SK-N-SH (cell line): ENCODE measurements around the gene ZNF32. TPM values are rescaled to one million over a fixed set of nuclear protein-coding genes. Genes with fewer than 3 reads are reported as not detected.

Source experiments
- CTCF ChIA-PET: fragments of 300-600, 350-600 bp; formaldehyde crosslinking; extraction: SDS; loops from one replicate; lab custom pipeline; 2021; lab: Yijun Ruan, JAX
- POLR2A ChIA-PET: fragments of 350-600 bp; sonication (Branson Sonifier 250); formaldehyde crosslinking; extraction: SDS; loops from one replicate; lab custom pipeline; 2020; ENCODE audit warnings: antibody characterized with exemption, inconsistent platforms; lab: Yijun Ruan, JAX
- DNase-seq: peaks from one replicate; pipeline ENCODE4 v3.0.0; 2012
- H2AFZ ChIP-seq: fragments of 200-600 bp; sonication (generic); 2 replicates; pipeline ENCODE4 v1.8.1; 2016; ENCODE audit warnings: antibody characterized with exemption, mild to moderate bottlenecking, low read depth
- H3F3A ChIP-seq: fragments of 200-600 bp; sonication (generic); replicated peaks from 2 replicates; pipeline ENCODE3; 2016; ENCODE audit warnings: antibody characterized with exemption, mild to moderate bottlenecking; ENCODE audit not compliant: insufficient read depth
- H3K27ac ChIP-seq, 2 experiments: fragments of 200-500 bp in 1 of 2; fragments of 200-600 bp in 1 of 2; sonication (Bioruptor generic) in 1 of 2; sonication (generic), shearing (Covaris generic) in 1 of 2; 2 replicates each; pipeline versions ENCODE4 v1.5.1 to v1.6.1; 2014 to 2016; ENCODE audit warnings: low read depth in 2 of 2, inconsistent platforms in 1 of 2, low read length in 1 of 2, mild to moderate bottlenecking in 1 of 2, mixed read lengths in 1 of 2
- H3K27me3 ChIP-seq: fragments of 200-600 bp; sonication (generic), shearing (Covaris generic); 2 replicates; pipeline ENCODE4 v1.6.1; 2016; ENCODE audit warnings: mixed run types; ENCODE audit not compliant: insufficient read depth
- H3K36me3 ChIP-seq, 2 experiments: fragments of 200-500 bp in 1 of 2; fragments of 200-600 bp in 1 of 2; sonication (Bioruptor generic) in 1 of 2; sonication (generic) in 1 of 2; replicated peaks in 1 of 2; 2 replicates each; pipeline versions ENCODE3 to v1.5.1; 2014 to 2016; ENCODE audit warnings: low read length in 1 of 2, mild to moderate bottlenecking in 1 of 2; ENCODE audit not compliant: insufficient read depth in 2 of 2, control insufficient read depth in 1 of 2
- H3K4me1 ChIP-seq, 2 experiments: fragments of 200-500 bp in 1 of 2; fragments of 200-600 bp in 1 of 2; sonication (Bioruptor generic) in 1 of 2; sonication (generic), shearing (Covaris generic) in 1 of 2; 2 replicates each; pipeline versions ENCODE4 v1.5.1 to v1.6.1; 2014 to 2016; ENCODE audit warnings: low read depth in 1 of 2, low read length in 1 of 2, mixed run types in 1 of 2; ENCODE audit not compliant: insufficient read depth in 2 of 2, control insufficient read depth in 1 of 2
- H3K4me2 ChIP-seq: fragments of 200-600 bp; sonication (generic), shearing (Covaris generic); 2 replicates; pipeline ENCODE4 v1.6.1; 2017; ENCODE audit warnings: mixed run types
- H3K4me3 ChIP-seq, 2 experiments: fragments of 200-500 bp in 1 of 2; fragments of 200-600 bp in 1 of 2; sonication (Bioruptor generic) in 1 of 2; sonication (generic), shearing (Covaris generic) in 1 of 2; 2 replicates each; pipeline versions ENCODE4 v1.5.1 to v1.8.1; 2014 to 2016; ENCODE audit warnings: low read depth in 2 of 2, inconsistent platforms in 1 of 2, low read length in 1 of 2, mild to moderate bottlenecking in 1 of 2, mixed read lengths in 1 of 2, moderate library complexity in 1 of 2
- H3K79me2 ChIP-seq: fragments of 200-600 bp; sonication (generic); 2 replicates; pipeline ENCODE4 v1.8.1; 2017; ENCODE audit warnings: mild to moderate bottlenecking; ENCODE audit not compliant: insufficient read depth
- H3K9ac ChIP-seq: fragments of 200-600 bp; sonication (generic); 2 replicates; pipeline ENCODE4 v1.6.1; 2017; ENCODE audit warnings: mixed run types
- H3K9me2 ChIP-seq: fragments of 200-600 bp; sonication (generic); 2 replicates; pipeline ENCODE4 v1.6.1; 2017; ENCODE audit warnings: mixed run types
- H3K9me3 ChIP-seq: fragments of 200-600 bp; sonication (generic); 2 replicates; pipeline ENCODE4 v1.6.1; 2017; ENCODE audit warnings: mixed run types, mild to moderate bottlenecking, moderate library complexity
- H4K20me1 ChIP-seq: fragments of 200-600 bp; sonication (generic); 2 replicates; pipeline ENCODE4 v1.6.1; 2017; ENCODE audit warnings: mild to moderate bottlenecking, mixed run types; ENCODE audit not compliant: insufficient read depth
- CHD2 ChIP-seq: fragments of 150-350 bp; IDR thresholded peaks from 2 replicates; pipeline ENCODE4 v1.6.1; 2018; ENCODE audit warnings: low read length; ENCODE audit not compliant: partially characterized antibody
- ELF1 ChIP-seq: IDR thresholded peaks from 2 replicates; pipeline ENCODE4 v1.4.0; 2012
- GABPA ChIP-seq: IDR thresholded peaks from 2 replicates; pipeline ENCODE4 v1.4.0; 2012; ENCODE audit warnings: low read depth, mild to moderate bottlenecking
- GATA2 ChIP-seq: sonication (generic); formaldehyde crosslinking; IDR thresholded peaks from 2 replicates; pipeline ENCODE4 v1.5.0; 2020; ENCODE audit warnings: mild to moderate bottlenecking, missing genetic modification reagents
- JUND ChIP-seq: IDR thresholded peaks from 2 replicates; pipeline ENCODE4 v1.4.0; 2012
- MEF2A ChIP-seq: IDR thresholded peaks from 2 replicates; pipeline ENCODE4 v1.4.0; 2012; ENCODE audit warnings: low read depth, borderline replicate concordance
- NRF1 ChIP-seq: IDR thresholded peaks from 2 replicates; pipeline ENCODE4 v1.6.1; 2012; ENCODE audit warnings: low read depth, mild to moderate bottlenecking, low read length
- POLR2AphosphoS5 ChIP-seq: IDR thresholded peaks from 2 replicates; pipeline ENCODE4 v1.6.1; 2012; ENCODE audit warnings: low read depth, low read length
- RCOR1 ChIP-seq: fragments of 150-350 bp; IDR thresholded peaks from 2 replicates; pipeline ENCODE4 v1.6.1; 2017; ENCODE audit warnings: antibody characterized with exemption, low read length
- RFX5 ChIP-seq: IDR thresholded peaks from 2 replicates; pipeline ENCODE4 v1.6.1; 2012; ENCODE audit warnings: mild to moderate bottlenecking, improper control_type of control experiment, low read length
- SIN3A ChIP-seq: IDR thresholded peaks from 2 replicates; pipeline ENCODE4 v1.6.1; 2012; ENCODE audit warnings: low read depth, mild to moderate bottlenecking, low read length, moderate library complexity, borderline replicate concordance
- SMC3 ChIP-seq: IDR thresholded peaks from 2 replicates; pipeline ENCODE4 v1.6.1; 2012; ENCODE audit warnings: low read depth, low read length, improper control_type of control experiment
- TAF1 ChIP-seq: IDR thresholded peaks from 2 replicates; pipeline ENCODE4 v1.6.1; 2012; ENCODE audit warnings: low read depth, mild to moderate bottlenecking, low read length, moderate library complexity, borderline replicate concordance
- TCF12 ChIP-seq: IDR thresholded peaks from 2 replicates; pipeline ENCODE4 v1.4.0; 2012
- TEAD4 ChIP-seq: IDR thresholded peaks from 2 replicates; pipeline ENCODE4 v1.4.0; 2012; ENCODE audit warnings: mild to moderate bottlenecking, borderline replicate concordance; ENCODE audit not compliant: insufficient read depth
- WGBS: methylation state at CpG from one replicate; pipeline ENCODE4 v1.1.6; 2017; ENCODE audit warnings: low lambda C conversion rate; 5-methylcytosine and 5-hydroxymethylcytosine counted together
- polyA plus RNA-seq, 3 experiments: library from polyadenylated mRNA; depleted of rRNA; stranded (reverse); fragments of >200 nt; gene quantifications; 2 replicates each; pipeline ENCODE4 v1.2.3, GENCODE V29; 2012
- TF ChIP-seq, protein P1 (sequence below): fragments of 150-350 bp; IDR thresholded peaks from 2 replicates; pipeline ENCODE4 v1.6.1; 2017; ENCODE audit warnings: antibody characterized with exemption, low read length, low read depth, borderline replicate concordance
- TF ChIP-seq, protein P2 (sequence below): IDR thresholded peaks from 2 replicates; pipeline ENCODE4; 2012
- TF ChIP-seq, protein P3 (sequence below): fragments of 150-350 bp; IDR thresholded peaks from 2 replicates; pipeline ENCODE4 v1.6.1; 2016; ENCODE audit warnings: mild to moderate bottlenecking, low read depth, low read length
- TF ChIP-seq, protein P4 (sequence below): IDR thresholded peaks from 2 replicates; pipeline ENCODE4 v1.4.0; 2012; ENCODE audit warnings: low read depth
- TF ChIP-seq, protein P5 (sequence below): IDR thresholded peaks from 2 replicates; pipeline ENCODE4 v1.6.1; 2012; ENCODE audit warnings: mild to moderate bottlenecking, low read depth, low read length, moderate library complexity

The ZNF32 gene
- polyA plus RNA-seq, 1 of the 3 experiments (the other 2 are of a cell fraction) = 27.2 TPM

DNA sequence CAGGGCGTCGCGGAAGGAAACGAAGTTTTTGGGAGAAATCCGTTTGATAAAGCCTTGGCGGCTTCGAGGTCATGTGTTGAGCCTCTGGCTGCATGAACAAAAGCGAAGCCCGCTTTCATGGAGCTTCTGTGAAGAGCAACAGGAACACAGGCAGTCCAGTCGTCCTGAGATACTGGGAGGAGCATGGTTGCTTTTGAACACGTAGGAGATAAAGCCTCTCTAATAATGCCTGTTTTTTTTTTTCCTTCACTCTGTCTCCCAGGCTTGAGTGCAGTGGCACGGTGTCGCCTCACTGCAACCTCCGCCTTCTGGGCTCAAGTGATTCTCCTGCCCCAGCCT is 473 bp upstream of the ZNF32 start (continued):
- no peak for TF ChIP-seq POLR2AphosphoS5
- TF ChIP-seq TEAD4 = no peak
- TF ChIP-seq GABPA = no peak

DNA sequence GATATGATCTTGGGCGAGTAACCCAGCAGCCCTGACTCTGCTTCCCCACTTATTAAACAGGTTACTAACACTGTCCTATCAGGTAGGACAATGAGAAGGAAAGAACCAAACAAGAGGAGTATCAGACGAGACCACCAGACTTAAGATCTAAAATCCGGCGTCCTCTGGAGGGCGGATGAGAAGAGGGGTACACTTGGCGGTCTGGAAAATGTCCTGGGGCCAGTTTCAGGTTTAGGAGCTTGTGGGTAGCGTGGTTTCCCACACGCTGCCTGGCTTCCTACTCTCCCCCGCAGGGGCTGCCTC is 635 bp downstream of the ZNF32 start:
- H3K4me3 ChIP-seq = peak overlapping the region; percentile 64 to 79
- no peaks in the 10 kb centered on the region for H3K27me3 ChIP-seq
- no peak for DNase-seq
- H3K4me2 ChIP-seq = peak overlapping the region; percentile 82
- no peaks in the 10 kb centered on the region for H4K20me1 ChIP-seq
- peaks cover 35 to 49% of the 10 kb centered on the region in 2 experiments for H3K36me3 ChIP-seq
- H3K4me1 ChIP-seq = peaks cover 0 to 3% of the 10 kb centered on the region in 2 experiments; a peak in 1 of 4 replicates
- no peak for TF ChIP-seq TAF1
- TF ChIP-seq GATA2 (CRISPR knock-in tag) = no peak
- H2AFZ ChIP-seq = peak overlapping the region; percentile 96
- ChIA-PET CTCF (no interaction called here), POLR2A (interaction anchor here (2.9 kb wide), 1 partner anchor 42 kb away, joined by 11 read pairs; the partner anchor contains the start of gene ZNF485)
- no peaks in the 10 kb centered on the region for H3K9me2 ChIP-seq
- H3K9me3 ChIP-seq = peaks cover 24% of the 10 kb centered on the region; the same call in 1 of the 2 replicates
- H3K79me2 ChIP-seq = peaks cover 8% of the 10 kb centered on the region; the same call in 1 of the 2 replicates
- peak overlapping the region in 1 of 2 experiments; percentile 76; a peak in 1 of 4 replicates for H3K27ac ChIP-seq
- H3F3A ChIP-seq = peaks cover 4% of the 10 kb centered on the region
- peak overlapping the region; percentile 84; the same call in 1 of the 2 replicates for H3K9ac ChIP-seq
- 63% methylated on average over 9 of the region's 9 CpGs for WGBS

DNA sequence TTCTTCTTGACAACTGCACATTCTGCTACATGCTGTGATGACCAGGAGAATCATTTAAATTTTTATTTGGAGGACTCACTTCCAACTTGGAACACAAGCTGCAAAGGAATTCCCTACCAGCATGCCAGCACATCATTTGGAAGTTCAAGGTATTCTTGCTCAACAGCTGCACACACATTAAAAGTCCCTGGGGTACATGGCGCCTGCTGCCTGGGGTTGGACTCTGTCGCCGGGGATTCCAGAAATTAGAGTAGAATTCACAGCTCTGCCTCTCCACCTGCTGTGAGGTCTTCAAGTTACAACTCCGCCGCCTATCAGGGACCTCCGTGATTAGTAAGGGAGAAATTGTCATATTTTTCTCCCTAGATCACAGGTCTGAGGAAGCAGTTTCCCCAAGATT is 1.1 kb downstream of the ZNF32 start:
- Histone ChIP-seq H3K79me2 (peaks cover 8% of the 10 kb centered on the region; the same call in 1 of the 2 replicates), H3K4me3 (peak overlapping the region; percentile 64 to 79; a peak in 2 of 4 replicates), H3K9ac (no peak overlapping the region), H3F3A (peaks cover 4% of the 10 kb centered on the region), H3K27ac (no peak overlapping the region), H4K20me1 (no peaks in the 10 kb centered on the region), H2AFZ (peak overlapping the region; percentile 96; the same call in 1 of the 2 replicates), H3K4me2 (peak overlapping the region; percentile 82), H3K9me2 (no peaks in the 10 kb centered on the region), H3K36me3 (peaks cover 38 to 54% of the 10 kb centered on the region in 2 experiments), H3K4me1 (peaks cover 0 to 3% of the 10 kb centered on the region in 2 experiments; a peak in 1 of 4 replicates), H3K9me3 (peaks cover 27% of the 10 kb centered on the region; the same call in 1 of the 2 replicates), H3K27me3 (no peaks in the 10 kb centered on the region)
- CTCF ChIA-PET = no interaction called here
- no peak for DNase-seq
- POLR2A ChIA-PET = interaction anchor here (2.9 kb wide), 1 partner anchor 41 kb away, joined by 11 read pairs; the partner anchor contains the start of gene ZNF485
- WGBS = 95% methylated on average over 6 of the region's 6 CpGs
- TF ChIP-seq CHD2 = no peak
- TF ChIP-seq, protein P1, sequence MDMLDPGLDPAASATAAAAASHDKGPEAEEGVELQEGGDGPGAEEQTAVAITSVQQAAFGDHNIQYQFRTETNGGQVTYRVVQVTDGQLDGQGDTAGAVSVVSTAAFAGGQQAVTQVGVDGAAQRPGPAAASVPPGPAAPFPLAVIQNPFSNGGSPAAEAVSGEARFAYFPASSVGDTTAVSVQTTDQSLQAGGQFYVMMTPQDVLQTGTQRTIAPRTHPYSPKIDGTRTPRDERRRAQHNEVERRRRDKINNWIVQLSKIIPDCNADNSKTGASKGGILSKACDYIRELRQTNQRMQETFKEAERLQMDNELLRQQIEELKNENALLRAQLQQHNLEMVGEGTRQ = no peak
- no peak for TF ChIP-seq TCF12
- TF ChIP-seq, protein P2, sequence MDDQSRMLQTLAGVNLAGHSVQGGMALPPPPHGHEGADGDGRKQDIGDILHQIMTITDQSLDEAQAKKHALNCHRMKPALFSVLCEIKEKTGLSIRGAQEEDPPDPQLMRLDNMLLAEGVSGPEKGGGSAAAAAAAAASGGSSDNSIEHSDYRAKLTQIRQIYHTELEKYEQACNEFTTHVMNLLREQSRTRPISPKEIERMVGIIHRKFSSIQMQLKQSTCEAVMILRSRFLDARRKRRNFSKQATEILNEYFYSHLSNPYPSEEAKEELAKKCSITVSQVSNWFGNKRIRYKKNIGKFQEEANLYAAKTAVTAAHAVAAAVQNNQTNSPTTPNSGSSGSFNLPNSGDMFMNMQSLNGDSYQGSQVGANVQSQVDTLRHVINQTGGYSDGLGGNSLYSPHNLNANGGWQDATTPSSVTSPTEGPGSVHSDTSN = no peak
- no peak for TF ChIP-seq RCOR1
- no peak for TF ChIP-seq POLR2AphosphoS5
- TF ChIP-seq SMC3 = no peak
- TF ChIP-seq SIN3A = no peak
- TF ChIP-seq, protein P3, sequence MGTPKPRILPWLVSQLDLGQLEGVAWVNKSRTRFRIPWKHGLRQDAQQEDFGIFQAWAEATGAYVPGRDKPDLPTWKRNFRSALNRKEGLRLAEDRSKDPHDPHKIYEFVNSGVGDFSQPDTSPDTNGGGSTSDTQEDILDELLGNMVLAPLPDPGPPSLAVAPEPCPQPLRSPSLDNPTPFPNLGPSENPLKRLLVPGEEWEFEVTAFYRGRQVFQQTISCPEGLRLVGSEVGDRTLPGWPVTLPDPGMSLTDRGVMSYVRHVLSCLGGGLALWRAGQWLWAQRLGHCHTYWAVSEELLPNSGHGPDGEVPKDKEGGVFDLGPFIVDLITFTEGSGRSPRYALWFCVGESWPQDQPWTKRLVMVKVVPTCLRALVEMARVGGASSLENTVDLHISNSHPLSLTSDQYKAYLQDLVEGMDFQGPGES = no peak
- TF ChIP-seq MEF2A = no peak
- no peak for TF ChIP-seq NRF1
- TF ChIP-seq RFX5 = no peak
- TF ChIP-seq JUND = no peak
- TF ChIP-seq, protein P4, sequence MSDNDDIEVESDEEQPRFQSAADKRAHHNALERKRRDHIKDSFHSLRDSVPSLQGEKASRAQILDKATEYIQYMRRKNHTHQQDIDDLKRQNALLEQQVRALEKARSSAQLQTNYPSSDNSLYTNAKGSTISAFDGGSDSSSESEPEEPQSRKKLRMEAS = no peak
- TF ChIP-seq ELF1 = no peak
- TF ChIP-seq, protein P5, sequence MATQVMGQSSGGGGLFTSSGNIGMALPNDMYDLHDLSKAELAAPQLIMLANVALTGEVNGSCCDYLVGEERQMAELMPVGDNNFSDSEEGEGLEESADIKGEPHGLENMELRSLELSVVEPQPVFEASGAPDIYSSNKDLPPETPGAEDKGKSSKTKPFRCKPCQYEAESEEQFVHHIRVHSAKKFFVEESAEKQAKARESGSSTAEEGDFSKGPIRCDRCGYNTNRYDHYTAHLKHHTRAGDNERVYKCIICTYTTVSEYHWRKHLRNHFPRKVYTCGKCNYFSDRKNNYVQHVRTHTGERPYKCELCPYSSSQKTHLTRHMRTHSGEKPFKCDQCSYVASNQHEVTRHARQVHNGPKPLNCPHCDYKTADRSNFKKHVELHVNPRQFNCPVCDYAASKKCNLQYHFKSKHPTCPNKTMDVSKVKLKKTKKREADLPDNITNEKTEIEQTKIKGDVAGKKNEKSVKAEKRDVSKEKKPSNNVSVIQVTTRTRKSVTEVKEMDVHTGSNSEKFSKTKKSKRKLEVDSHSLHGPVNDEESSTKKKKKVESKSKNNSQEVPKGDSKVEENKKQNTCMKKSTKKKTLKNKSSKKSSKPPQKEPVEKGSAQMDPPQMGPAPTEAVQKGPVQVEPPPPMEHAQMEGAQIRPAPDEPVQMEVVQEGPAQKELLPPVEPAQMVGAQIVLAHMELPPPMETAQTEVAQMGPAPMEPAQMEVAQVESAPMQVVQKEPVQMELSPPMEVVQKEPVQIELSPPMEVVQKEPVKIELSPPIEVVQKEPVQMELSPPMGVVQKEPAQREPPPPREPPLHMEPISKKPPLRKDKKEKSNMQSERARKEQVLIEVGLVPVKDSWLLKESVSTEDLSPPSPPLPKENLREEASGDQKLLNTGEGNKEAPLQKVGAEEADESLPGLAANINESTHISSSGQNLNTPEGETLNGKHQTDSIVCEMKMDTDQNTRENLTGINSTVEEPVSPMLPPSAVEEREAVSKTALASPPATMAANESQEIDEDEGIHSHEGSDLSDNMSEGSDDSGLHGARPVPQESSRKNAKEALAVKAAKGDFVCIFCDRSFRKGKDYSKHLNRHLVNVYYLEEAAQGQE = no peak
